Caco-2 (cell line): ENCODE measurements around the gene UTP14A. TPM values are rescaled to one million over a fixed set of nuclear protein-coding genes. Genes with fewer than 3 reads are reported as not detected.

Experiments used
- BruUV-seq: library from RNA; stranded (reverse); fragments of 400-500 nt; replicated peaks from 2 replicates; lab custom pipeline; 2021; lab: Mats Ljungman, UMichigan
- CTCF ChIA-PET: fragments of 300-600 bp; sonication (Branson Sonifier 250); formaldehyde crosslinking; loops from one replicate; lab custom pipeline; 2022; ENCODE audit warnings: antibody characterized with exemption; lab: Charles Lee
- POLR2A ChIA-PET: fragments of 300-600 bp; sonication (Branson Sonifier 250); formaldehyde crosslinking; loops from one replicate; lab custom pipeline; 2022; ENCODE audit warnings: antibody characterized with exemption; lab: Charles Lee
- DNase-seq, 2 experiments: peaks; one replicate each; pipeline versions ENCODE4 v3.0.0 to v3.0.0-alpha.2; 2020 to 2022
- H3K27me3 ChIP-seq: replicated peaks from 2 replicates; pipeline ENCODE4 v1.6.0; 2011; ENCODE audit warnings: low read length; ENCODE audit not compliant: control insufficient read depth, insufficient read depth
- H3K36me3 ChIP-seq: 2 replicates; pipeline ENCODE4 v1.5.1; 2011; ENCODE audit warnings: low read length; ENCODE audit not compliant: control insufficient read depth, insufficient read depth
- H3K4me1 ChIP-seq: fragments of 250-450 bp; sonication (Bioruptor Pico); 2 replicates; pipeline ENCODE4 v1.5.1; 2020; ENCODE audit warnings: mild to moderate bottlenecking
- H3K4me3 ChIP-seq: 2 replicates; pipeline ENCODE4 v1.5.1; 2011; ENCODE audit warnings: low read depth, mild to moderate bottlenecking, control low read depth, low read length
- H3K9me3 ChIP-seq: fragments of 250-450 bp; sonication (Bioruptor Pico); 2 replicates; pipeline ENCODE4 v1.5.1; 2020; ENCODE audit warnings: mild to moderate bottlenecking, moderate library complexity
- H3K27ac Mint-ChIP-seq: one replicate; pipeline ENCODE4 v1.8.0; 2022; ENCODE audit warnings: mixed read lengths; ENCODE audit not compliant: unreplicated experiment
- H3K27me3 Mint-ChIP-seq: one replicate; pipeline ENCODE4 v1.8.0; 2022; ENCODE audit warnings: mixed read lengths; ENCODE audit not compliant: insufficient read depth, unreplicated experiment
- H3K36me3 Mint-ChIP-seq: one replicate; pipeline ENCODE4 v1.8.0; 2022; ENCODE audit warnings: mild to moderate bottlenecking, mixed read lengths; ENCODE audit not compliant: insufficient read depth, unreplicated experiment
- H3K4me1 Mint-ChIP-seq: one replicate; pipeline ENCODE4 v1.8.0; 2022; ENCODE audit warnings: low read depth, mixed read lengths; ENCODE audit not compliant: unreplicated experiment
- H3K4me3 Mint-ChIP-seq: one replicate; pipeline ENCODE4 v1.8.0; 2022; ENCODE audit warnings: mild to moderate bottlenecking, moderate library complexity, mixed read lengths; ENCODE audit not compliant: unreplicated experiment
- H3K9me3 Mint-ChIP-seq: one replicate; pipeline ENCODE4 v1.8.0; 2022; ENCODE audit warnings: mixed read lengths; ENCODE audit not compliant: unreplicated experiment
- intact Hi-C: fragments of 100-400 bp; cut with micrococcal nuclease; formaldehyde crosslinking; loops from one replicate; pipeline ENCODE4 v1.10.0; 2022; ENCODE audit not compliant: unreplicated experiment
- total RNA-seq: library from RNA; stranded (reverse); gene quantifications from 2 replicates; pipeline ENCODE4 v1.2.3, GENCODE V29; 2022
- TF ChIP-seq, protein P1 (sequence below), 2 experiments: fragments of 200-600 bp in 1 of 2; IDR thresholded peaks; 1 replicate in 1 of 2; 2 replicates in 1 of 2; pipeline versions ENCODE4 v1.5.1 to v1.8.0; 2011 to 2022; ENCODE audit warnings: antibody characterized with exemption in 1 of 2, control low read depth in 1 of 2, inconsistent platforms in 1 of 2, low read depth in 1 of 2, low read length in 1 of 2, mild to moderate bottlenecking in 1 of 2, moderate library complexity in 1 of 2; ENCODE audit not compliant: insufficient read depth in 1 of 2, severe bottlenecking in 1 of 2, unreplicated experiment in 1 of 2

UTP14A gene
- total RNA-seq, 1 experiment from 2014 or later: 24.6 TPM

DNA sequence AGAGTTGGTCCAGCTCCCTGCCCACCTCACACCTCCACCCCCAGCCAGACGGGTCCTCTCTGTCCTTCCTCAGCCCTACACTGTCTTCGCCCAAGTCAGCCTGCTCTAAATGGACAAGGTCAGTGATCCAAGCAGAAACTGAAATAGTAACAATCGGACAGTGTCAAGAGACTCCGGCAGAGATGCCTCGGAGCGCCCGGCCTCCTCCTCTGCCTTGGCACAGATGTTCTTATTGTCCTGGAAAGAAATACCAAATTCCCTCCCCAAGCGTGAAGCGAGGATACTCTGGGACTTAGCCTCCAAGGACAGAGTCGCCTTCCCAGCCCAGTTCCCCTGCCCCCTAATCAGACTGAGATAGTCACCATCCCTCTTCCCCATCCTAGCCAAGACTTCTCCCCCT is 28.5 kb downstream of the UTP14A start:
- H3K4me3 Mint-ChIP-seq: no peak overlapping the region
- CTCF ChIA-PET: no interaction called here
- intact Hi-C loops: no loop called here
- BruUV-seq: no TSS peak
- TF ChIP-seq, protein P1, sequence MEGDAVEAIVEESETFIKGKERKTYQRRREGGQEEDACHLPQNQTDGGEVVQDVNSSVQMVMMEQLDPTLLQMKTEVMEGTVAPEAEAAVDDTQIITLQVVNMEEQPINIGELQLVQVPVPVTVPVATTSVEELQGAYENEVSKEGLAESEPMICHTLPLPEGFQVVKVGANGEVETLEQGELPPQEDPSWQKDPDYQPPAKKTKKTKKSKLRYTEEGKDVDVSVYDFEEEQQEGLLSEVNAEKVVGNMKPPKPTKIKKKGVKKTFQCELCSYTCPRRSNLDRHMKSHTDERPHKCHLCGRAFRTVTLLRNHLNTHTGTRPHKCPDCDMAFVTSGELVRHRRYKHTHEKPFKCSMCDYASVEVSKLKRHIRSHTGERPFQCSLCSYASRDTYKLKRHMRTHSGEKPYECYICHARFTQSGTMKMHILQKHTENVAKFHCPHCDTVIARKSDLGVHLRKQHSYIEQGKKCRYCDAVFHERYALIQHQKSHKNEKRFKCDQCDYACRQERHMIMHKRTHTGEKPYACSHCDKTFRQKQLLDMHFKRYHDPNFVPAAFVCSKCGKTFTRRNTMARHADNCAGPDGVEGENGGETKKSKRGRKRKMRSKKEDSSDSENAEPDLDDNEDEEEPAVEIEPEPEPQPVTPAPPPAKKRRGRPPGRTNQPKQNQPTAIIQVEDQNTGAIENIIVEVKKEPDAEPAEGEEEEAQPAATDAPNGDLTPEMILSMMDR (IDR thresholded peaks at IDR 0.05; ENCODE audit: insufficient read depth in 1 of 2, low read depth in 1 of 2, low read length in 1 of 2, severe bottlenecking in 1 of 2, unreplicated experiment in 1 of 2): no peak
- Histone ChIP-seq H3K4me3 (no peak overlapping the region), H3K4me1 (no peaks in the 10 kb centered on the region), H3K27me3 (no peaks in the 10 kb centered on the region), H3K9me3 (no peaks in the 10 kb centered on the region), H3K36me3 (no peaks in the 10 kb centered on the region)
- H3K9me3 Mint-ChIP-seq: no peaks in the 10 kb centered on the region
- peaks cover 11% of the 10 kb centered on the region for H3K36me3 Mint-ChIP-seq
- H3K27me3 Mint-ChIP-seq: no peaks in the 10 kb centered on the region
- H3K27ac Mint-ChIP-seq: no peak overlapping the region
- POLR2A ChIA-PET: no interaction called here
- H3K4me1 Mint-ChIP-seq: no peaks in the 10 kb centered on the region
- DNase-seq: no peak

DNA sequence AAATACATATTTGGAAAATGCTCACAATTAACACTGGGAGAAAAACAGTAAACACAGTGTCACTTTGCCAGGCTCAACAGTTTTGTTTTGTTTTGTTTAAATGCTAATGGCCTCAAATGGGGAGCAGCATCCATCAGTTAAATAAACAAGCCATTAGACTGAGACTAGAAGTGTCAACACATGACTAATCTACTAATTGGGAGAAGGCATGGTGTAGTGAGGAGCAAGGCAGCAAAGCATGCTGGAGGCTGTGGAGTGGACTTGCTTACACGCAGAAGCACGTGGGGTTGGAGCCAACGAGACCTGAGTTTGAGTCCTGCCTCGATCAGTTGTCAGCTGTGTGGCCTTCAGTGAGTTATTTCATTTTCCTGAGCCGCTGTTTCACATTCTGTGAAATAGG is 29.0 kb downstream of the UTP14A start:
- BruUV-seq: no TSS peak
- H3K27me3 ChIP-seq: no peaks in the 10 kb centered on the region
- DNase-seq: no peak
- no peaks in the 10 kb centered on the region for H3K36me3 ChIP-seq
- no peak overlapping the region for H3K4me3 ChIP-seq
- Mint-ChIP-seq H3K4me3 (no peak overlapping the region), H3K27ac (no peak overlapping the region), H3K27me3 (no peaks in the 10 kb centered on the region), H3K4me1 (no peaks in the 10 kb centered on the region), H3K9me3 (no peaks in the 10 kb centered on the region), H3K36me3 (peaks cover 11% of the 10 kb centered on the region)
- CTCF ChIA-PET: no interaction called here
- TF ChIP-seq, protein P1 (IDR thresholded peaks at IDR 0.05; ENCODE audit: insufficient read depth in 1 of 2, low read depth in 1 of 2, low read length in 1 of 2, severe bottlenecking in 1 of 2, unreplicated experiment in 1 of 2): no peak
- intact Hi-C loops: no loop called here
- no peaks in the 10 kb centered on the region for H3K9me3 ChIP-seq
- POLR2A ChIA-PET: no interaction called here
- no peaks in the 10 kb centered on the region for H3K4me1 ChIP-seq

DNA sequence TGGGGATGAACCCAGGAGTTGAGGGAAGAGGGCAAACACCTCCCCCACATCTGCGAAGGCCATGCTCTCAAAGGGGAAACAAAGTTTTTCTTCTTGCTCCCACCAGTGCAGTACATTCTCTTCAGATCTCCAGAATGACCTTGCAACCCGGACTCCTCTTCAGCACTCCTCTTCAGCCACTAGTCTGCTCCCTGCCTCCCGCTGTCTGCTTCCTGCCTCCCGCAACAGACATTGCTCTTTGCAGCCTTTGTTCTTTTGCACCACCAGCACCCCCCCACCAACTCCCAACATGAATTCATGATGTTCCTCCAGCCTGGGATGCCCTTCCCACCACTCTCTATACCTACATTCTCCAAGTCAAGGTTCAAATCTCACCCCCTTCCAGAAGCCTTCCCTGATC is 32.1 kb downstream of the UTP14A start:
- TF ChIP-seq, protein P1 (IDR thresholded peaks at IDR 0.05; ENCODE audit: insufficient read depth in 1 of 2, low read depth in 1 of 2, low read length in 1 of 2, severe bottlenecking in 1 of 2, unreplicated experiment in 1 of 2): no peak
- intact Hi-C loops: no loop called here
- H3K4me3 Mint-ChIP-seq: no peak overlapping the region
- H3K27me3 Mint-ChIP-seq: no peaks in the 10 kb centered on the region
- Histone ChIP-seq H3K4me1 (no peaks in the 10 kb centered on the region), H3K4me3 (no peak overlapping the region), H3K9me3 (no peaks in the 10 kb centered on the region), H3K36me3 (no peaks in the 10 kb centered on the region), H3K27me3 (no peaks in the 10 kb centered on the region)
- no peaks in the 10 kb centered on the region for H3K36me3 Mint-ChIP-seq
- BruUV-seq: no TSS peak
- ChIA-PET CTCF (no interaction called here), POLR2A (no interaction called here)
- no peak overlapping the region for H3K27ac Mint-ChIP-seq
- no peaks in the 10 kb centered on the region for H3K9me3 Mint-ChIP-seq
- H3K4me1 Mint-ChIP-seq: no peaks in the 10 kb centered on the region
- no peak for DNase-seq
